HEK293 (cell line): ENCODE data around the gene SLC22A3.

ENCODE experiments used
- CTCF ChIA-PET: fragments of 350-600 bp; formaldehyde crosslinking; extraction: SDS; loops from one replicate; lab custom pipeline; 2021; ENCODE audit warnings: antibody characterized with exemption; lab: Yijun Ruan, JAX
- POLR2A ChIA-PET: fragments of 300-600 bp; formaldehyde crosslinking; extraction: SDS; loops from one replicate; lab custom pipeline; 2020; ENCODE audit warnings: antibody characterized with exemption, inconsistent platforms; lab: Yijun Ruan, JAX
- H3K27ac ChIP-seq: fragments of 200-500 bp; sonication (Bioruptor generic); 2 replicates; pipeline ENCODE4 v1.5.1; 2014; ENCODE audit warnings: low read depth, low read length, control low read depth, inconsistent platforms; ENCODE audit errors: extremely low read depth
- H3K36me3 ChIP-seq, 2 experiments: fragments of 200-500 bp in 1 of 2; sonication (Bioruptor generic) in 1 of 2; 1 replicate in 1 of 2; 2 replicates in 1 of 2; pipeline ENCODE4 v1.5.1; 2014 to 2017; ENCODE audit warnings: inconsistent platforms in 2 of 2, low read length in 2 of 2; ENCODE audit not compliant: control insufficient read depth in 2 of 2, insufficient read depth in 1 of 2
- H3K4me1 ChIP-seq: fragments of 200-500 bp; sonication (Bioruptor generic); 2 replicates; pipeline ENCODE4 v1.5.1; 2014; ENCODE audit warnings: mild to moderate bottlenecking, low read length, inconsistent platforms; ENCODE audit not compliant: control insufficient read depth, insufficient read depth
- H3K4me3 ChIP-seq: 2 replicates; pipeline ENCODE4 v1.5.1; 2011; ENCODE audit warnings: low read depth, mild to moderate bottlenecking, control low read depth, low read length, moderate library complexity
- H3K9me3 ChIP-seq: fragments of 200-500 bp; sonication (Bioruptor generic); 2 replicates; pipeline ENCODE4 v1.5.1; 2014; ENCODE audit warnings: low read depth, low read length, inconsistent platforms; ENCODE audit not compliant: control insufficient read depth, insufficient read depth
- KLF1 ChIP-seq: fragments of 450-650 bp; formaldehyde crosslinking; IDR thresholded peaks from 2 replicates; pipeline ENCODE4 v1.5.1; 2016; ENCODE audit warnings: missing biosample characterization, missing genetic modification characterization
- MEIS1 ChIP-seq: sonication (generic); formaldehyde crosslinking; IDR thresholded peaks from 2 replicates; pipeline ENCODE4 v1.8.1; 2022; ENCODE audit warnings: missing genetic modification reagents, mild to moderate bottlenecking, borderline replicate concordance
- TCF7L2 ChIP-seq: IDR thresholded peaks from 2 replicates; pipeline ENCODE4 v1.6.1; 2011; ENCODE audit warnings: low read depth, mild to moderate bottlenecking, inconsistent platforms, low read length, moderate library complexity, borderline replicate concordance
- ZBTB7A ChIP-seq: fragments of 450-650 bp; formaldehyde crosslinking; IDR thresholded peaks from 2 replicates; pipeline ENCODE4 v1.5.1; 2016; ENCODE audit warnings: low read depth, missing biosample characterization, missing genetic modification characterization
- ZFP69B ChIP-seq: fragments of 450-650 bp; formaldehyde crosslinking; IDR thresholded peaks from 2 replicates; pipeline ENCODE4 v1.5.1; 2016; ENCODE audit warnings: missing biosample characterization, missing genetic modification characterization
- ZNF133 ChIP-seq: fragments of 450-650 bp; formaldehyde crosslinking; IDR thresholded peaks from 2 replicates; pipeline ENCODE4 v1.5.1; 2016; ENCODE audit warnings: missing biosample characterization, missing genetic modification characterization
- ZNF140 ChIP-seq: fragments of 450-650 bp; formaldehyde crosslinking; IDR thresholded peaks from 2 replicates; pipeline ENCODE4 v1.5.1; 2016; ENCODE audit warnings: missing biosample characterization, missing genetic modification characterization
- ZNF24 ChIP-seq: fragments of 450-650 bp; formaldehyde crosslinking; IDR thresholded peaks from 2 replicates; pipeline ENCODE4 v1.5.1; 2016; ENCODE audit warnings: missing biosample characterization, missing genetic modification characterization
- ZNF302 ChIP-seq: fragments of 450-650 bp; formaldehyde crosslinking; IDR thresholded peaks from 2 replicates; pipeline ENCODE4 v1.5.1; 2016; ENCODE audit warnings: missing biosample characterization, missing genetic modification characterization, low read depth
- ZNF324 ChIP-seq: fragments of 450-650 bp; formaldehyde crosslinking; IDR thresholded peaks from 2 replicates; pipeline ENCODE4 v1.5.1; 2016; ENCODE audit warnings: missing biosample characterization, missing genetic modification characterization
- ZNF394 ChIP-seq: fragments of 450-650 bp; formaldehyde crosslinking; IDR thresholded peaks from 2 replicates; pipeline ENCODE4 v1.5.1; 2016; ENCODE audit warnings: missing biosample characterization, missing genetic modification characterization, mild to moderate bottlenecking, moderate library complexity, borderline replicate concordance
- ZNF426 ChIP-seq: fragments of 450-650 bp; formaldehyde crosslinking; IDR thresholded peaks from 2 replicates; pipeline ENCODE4 v1.5.1; 2017; ENCODE audit warnings: missing biosample characterization, missing genetic modification characterization, mild to moderate bottlenecking, inconsistent platforms, moderate library complexity
- ZNF433 ChIP-seq: fragments of 450-650 bp; formaldehyde crosslinking; IDR thresholded peaks from 2 replicates; pipeline ENCODE4 v1.5.1; 2016; ENCODE audit warnings: missing biosample characterization, missing genetic modification characterization, low read depth
- ZNF521 ChIP-seq: fragments of 450-650 bp; formaldehyde crosslinking; IDR thresholded peaks from 2 replicates; pipeline ENCODE4 v1.5.1; 2017; ENCODE audit warnings: missing biosample characterization, mild to moderate bottlenecking, missing genetic modification characterization
- ZNF549 ChIP-seq: fragments of 450-650 bp; IDR thresholded peaks from 2 replicates; pipeline ENCODE4 v1.5.1; 2018; ENCODE audit warnings: missing biosample characterization, missing genetic modification characterization, mild to moderate bottlenecking, inconsistent platforms, moderate library complexity
- ZNF626 ChIP-seq: fragments of 450-650 bp; sonication (Bioruptor Pico); formaldehyde crosslinking; IDR thresholded peaks from 2 replicates; pipeline ENCODE4 v1.5.1; 2018; ENCODE audit warnings: missing biosample characterization, missing genetic modification characterization, inconsistent platforms
- ZNF629 ChIP-seq: fragments of 450-650 bp; formaldehyde crosslinking; IDR thresholded peaks from 2 replicates; pipeline ENCODE4 v1.5.1; 2017; ENCODE audit warnings: missing biosample characterization, missing genetic modification characterization
- ZNF785 ChIP-seq: fragments of 450-650 bp; formaldehyde crosslinking; IDR thresholded peaks from 2 replicates; pipeline ENCODE4 v1.5.1; 2016; ENCODE audit warnings: missing biosample characterization, missing genetic modification characterization
- ZNF791 ChIP-seq: fragments of 450-650 bp; formaldehyde crosslinking; IDR thresholded peaks from 2 replicates; pipeline ENCODE4 v1.5.1; 2016; ENCODE audit warnings: missing biosample characterization, missing genetic modification characterization
- TF ChIP-seq, protein P1 (sequence below): fragments of 450-650 bp; formaldehyde crosslinking; IDR thresholded peaks from 2 replicates; pipeline ENCODE4 v1.5.1; 2016; ENCODE audit warnings: missing biosample characterization, missing genetic modification characterization
- TF ChIP-seq, protein P2 (sequence below): fragments of 450-650 bp; formaldehyde crosslinking; IDR thresholded peaks from 2 replicates; pipeline ENCODE4 v1.5.1; 2017; ENCODE audit warnings: missing biosample characterization, missing genetic modification characterization
- TF ChIP-seq, protein P3 (sequence below): fragments of 450-650 bp; IDR thresholded peaks from 2 replicates; pipeline ENCODE4 v1.5.1; 2018; ENCODE audit warnings: missing biosample characterization, missing genetic modification characterization
- TF ChIP-seq, protein P4 (sequence below): fragments of 450-650 bp; formaldehyde crosslinking; IDR thresholded peaks from 2 replicates; pipeline ENCODE4 v1.5.1; 2017; ENCODE audit warnings: missing biosample characterization, missing genetic modification characterization

The SLC22A3 gene

DNA sequence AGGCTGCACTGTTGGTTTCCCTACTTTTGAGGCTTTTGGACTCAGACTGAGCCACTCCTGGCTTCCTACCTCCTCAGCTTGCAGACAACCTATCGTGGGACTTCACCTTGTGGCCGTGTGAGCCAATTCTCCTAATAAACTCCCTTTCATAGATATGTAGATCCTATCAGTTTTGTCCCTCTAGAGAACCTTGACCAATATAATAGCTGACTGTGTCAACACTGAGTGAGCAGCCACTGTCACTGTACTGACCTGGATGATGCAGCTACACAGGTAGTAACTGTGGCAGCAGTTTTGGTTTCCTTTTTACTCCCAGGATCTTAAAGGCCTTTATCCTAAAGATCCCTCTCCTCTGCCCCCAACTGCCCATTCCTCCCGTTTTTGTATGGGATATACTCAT is 70.2 kb downstream of the SLC22A3 start:
- no peak for TF ChIP-seq TCF7L2
- Histone ChIP-seq H3K4me1 (no peaks in the 10 kb centered on the region), H3K36me3 (no peaks in the 10 kb centered on the region), H3K9me3 (no peaks in the 10 kb centered on the region), H3K4me3 (no peak overlapping the region), H3K27ac (no peak overlapping the region)
- CTCF ChIA-PET: interaction anchor here (0.7 to 1.0 kb wide), 4 partner anchors 15 to 997 kb away, joined by 3 to 6 read pairs (median 6); no protein-coding TSS in a partner anchor
- POLR2A ChIA-PET: no interaction called here

DNA sequence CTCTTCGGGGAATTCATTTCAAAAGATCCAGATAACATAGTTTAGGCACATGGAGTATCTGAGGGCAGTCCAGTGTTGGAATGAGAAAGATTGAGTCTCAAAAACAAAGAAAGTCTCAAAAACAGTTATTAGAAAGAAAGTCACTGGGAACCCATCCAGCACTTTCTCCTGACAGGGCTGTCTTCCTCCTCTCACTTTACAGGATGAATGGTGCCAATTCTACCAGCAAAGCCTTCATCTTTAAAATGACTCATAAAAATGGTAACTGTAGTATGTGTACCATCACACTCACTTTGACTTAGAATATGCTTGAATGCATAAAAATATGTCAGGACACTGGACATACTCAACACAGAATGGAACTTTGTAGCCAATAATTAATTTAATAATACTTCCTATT is 71.3 kb downstream of the SLC22A3 start:
- H3K27ac ChIP-seq: no peak overlapping the region
- no peaks in the 10 kb centered on the region for H3K36me3 ChIP-seq
- H3K4me1 ChIP-seq: no peaks in the 10 kb centered on the region
- CTCF ChIA-PET: interaction anchor here (0.6 to 0.8 kb wide), 2 partner anchors 13 to 357 kb away, joined by 3 read pairs; no protein-coding TSS in a partner anchor
- H3K9me3 ChIP-seq: no peaks in the 10 kb centered on the region
- H3K4me3 ChIP-seq: no peak overlapping the region
- POLR2A ChIA-PET: no interaction called here
- TF ChIP-seq ZNF24 (no peak), ZNF521 (tag by site-specific recombination) (no peak), ZNF791 (tag by site-specific recombination) (no peak), ZNF629 (tag by site-specific recombination) (no peak), ZNF140 (tag by site-specific recombination) (no peak), ZFP69B (tag by site-specific recombination) (no peak), ZNF324 (tag by site-specific recombination) (no peak), ZBTB7A (tag by site-specific recombination) (no peak)
- TF ChIP-seq, protein P1, sequence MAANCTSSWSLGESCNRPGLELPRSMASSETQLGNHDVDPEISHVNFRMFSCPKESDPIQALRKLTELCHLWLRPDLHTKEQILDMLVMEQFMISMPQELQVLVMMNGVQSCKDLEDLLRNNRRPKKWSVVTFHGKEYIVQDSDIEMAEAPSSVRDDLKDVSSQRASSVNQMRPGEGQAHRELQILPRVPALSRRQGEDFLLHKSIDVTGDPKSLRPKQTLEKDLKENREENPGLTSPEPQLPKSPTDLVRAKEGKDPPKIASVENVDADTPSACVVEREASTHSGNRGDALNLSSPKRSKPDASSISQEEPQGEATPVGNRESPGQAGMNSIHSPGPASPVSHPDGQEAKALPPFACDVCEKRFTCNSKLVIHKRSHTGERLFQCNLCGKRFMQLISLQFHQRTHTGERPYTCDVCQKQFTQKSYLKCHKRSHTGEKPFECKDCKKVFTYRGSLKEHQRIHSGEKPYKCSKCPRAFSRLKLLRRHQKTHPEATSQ (tag by site-specific recombination): no peak

DNA sequence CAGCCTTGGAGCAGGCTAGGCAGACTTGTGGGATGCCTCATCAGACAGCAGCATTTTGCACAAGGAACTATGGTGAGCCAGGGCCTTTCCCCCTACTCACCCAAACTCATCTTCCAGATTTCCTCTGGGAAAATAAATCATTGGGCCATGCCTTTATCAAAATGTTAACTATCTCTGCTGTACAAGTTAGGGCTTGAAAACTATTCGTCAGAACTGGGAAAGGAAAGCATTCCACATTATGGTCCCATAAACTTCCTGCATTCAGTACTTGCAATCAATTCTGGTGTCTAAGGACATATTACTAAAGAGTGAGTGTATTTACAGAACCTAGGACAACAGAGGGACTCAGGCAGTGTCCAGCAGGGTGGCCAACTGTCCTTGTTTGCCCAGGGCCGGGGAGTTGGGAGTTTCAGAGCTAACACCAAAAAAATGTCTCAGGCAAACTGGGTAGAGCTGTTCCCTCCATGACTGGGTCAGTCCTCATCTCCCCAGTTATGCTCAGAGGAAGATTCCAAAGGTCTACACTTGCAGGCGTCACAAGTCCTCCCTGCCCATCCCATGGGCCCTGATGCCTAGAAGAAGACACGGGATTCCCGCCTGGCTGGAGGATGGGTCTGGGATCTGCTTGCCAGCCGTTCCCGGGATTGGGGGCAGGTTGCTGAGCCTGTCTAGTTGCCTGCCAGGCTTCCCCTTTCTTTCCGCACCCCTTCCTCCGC is 72.2 kb downstream of the SLC22A3 start:
- Histone ChIP-seq H3K9me3 (no peaks in the 10 kb centered on the region), H3K36me3 (no peaks in the 10 kb centered on the region), H3K27ac (no peak overlapping the region), H3K4me3 (no peak overlapping the region), H3K4me1 (no peaks in the 10 kb centered on the region)
- TF ChIP-seq, protein P2, sequence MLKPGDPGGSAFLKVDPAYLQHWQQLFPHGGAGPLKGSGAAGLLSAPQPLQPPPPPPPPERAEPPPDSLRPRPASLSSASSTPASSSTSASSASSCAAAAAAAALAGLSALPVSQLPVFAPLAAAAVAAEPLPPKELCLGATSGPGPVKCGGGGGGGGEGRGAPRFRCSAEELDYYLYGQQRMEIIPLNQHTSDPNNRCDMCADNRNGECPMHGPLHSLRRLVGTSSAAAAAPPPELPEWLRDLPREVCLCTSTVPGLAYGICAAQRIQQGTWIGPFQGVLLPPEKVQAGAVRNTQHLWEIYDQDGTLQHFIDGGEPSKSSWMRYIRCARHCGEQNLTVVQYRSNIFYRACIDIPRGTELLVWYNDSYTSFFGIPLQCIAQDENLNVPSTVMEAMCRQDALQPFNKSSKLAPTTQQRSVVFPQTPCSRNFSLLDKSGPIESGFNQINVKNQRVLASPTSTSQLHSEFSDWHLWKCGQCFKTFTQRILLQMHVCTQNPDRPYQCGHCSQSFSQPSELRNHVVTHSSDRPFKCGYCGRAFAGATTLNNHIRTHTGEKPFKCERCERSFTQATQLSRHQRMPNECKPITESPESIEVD: no peak
- TF ChIP-seq, protein P3, sequence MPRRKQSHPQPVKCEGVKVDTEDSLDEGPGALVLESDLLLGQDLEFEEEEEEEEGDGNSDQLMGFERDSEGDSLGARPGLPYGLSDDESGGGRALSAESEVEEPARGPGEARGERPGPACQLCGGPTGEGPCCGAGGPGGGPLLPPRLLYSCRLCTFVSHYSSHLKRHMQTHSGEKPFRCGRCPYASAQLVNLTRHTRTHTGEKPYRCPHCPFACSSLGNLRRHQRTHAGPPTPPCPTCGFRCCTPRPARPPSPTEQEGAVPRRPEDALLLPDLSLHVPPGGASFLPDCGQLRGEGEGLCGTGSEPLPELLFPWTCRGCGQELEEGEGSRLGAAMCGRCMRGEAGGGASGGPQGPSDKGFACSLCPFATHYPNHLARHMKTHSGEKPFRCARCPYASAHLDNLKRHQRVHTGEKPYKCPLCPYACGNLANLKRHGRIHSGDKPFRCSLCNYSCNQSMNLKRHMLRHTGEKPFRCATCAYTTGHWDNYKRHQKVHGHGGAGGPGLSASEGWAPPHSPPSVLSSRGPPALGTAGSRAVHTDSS: no peak
- TF ChIP-seq KLF1 (tag by site-specific recombination): no peak
- no peak for TF ChIP-seq ZNF433 (tag by site-specific recombination)
- no peak for TF ChIP-seq ZNF626 (tag by site-specific recombination)
- no peak for TF ChIP-seq ZNF549 (tag by site-specific recombination)
- no peak for TF ChIP-seq MEIS1
- TF ChIP-seq, protein P4, sequence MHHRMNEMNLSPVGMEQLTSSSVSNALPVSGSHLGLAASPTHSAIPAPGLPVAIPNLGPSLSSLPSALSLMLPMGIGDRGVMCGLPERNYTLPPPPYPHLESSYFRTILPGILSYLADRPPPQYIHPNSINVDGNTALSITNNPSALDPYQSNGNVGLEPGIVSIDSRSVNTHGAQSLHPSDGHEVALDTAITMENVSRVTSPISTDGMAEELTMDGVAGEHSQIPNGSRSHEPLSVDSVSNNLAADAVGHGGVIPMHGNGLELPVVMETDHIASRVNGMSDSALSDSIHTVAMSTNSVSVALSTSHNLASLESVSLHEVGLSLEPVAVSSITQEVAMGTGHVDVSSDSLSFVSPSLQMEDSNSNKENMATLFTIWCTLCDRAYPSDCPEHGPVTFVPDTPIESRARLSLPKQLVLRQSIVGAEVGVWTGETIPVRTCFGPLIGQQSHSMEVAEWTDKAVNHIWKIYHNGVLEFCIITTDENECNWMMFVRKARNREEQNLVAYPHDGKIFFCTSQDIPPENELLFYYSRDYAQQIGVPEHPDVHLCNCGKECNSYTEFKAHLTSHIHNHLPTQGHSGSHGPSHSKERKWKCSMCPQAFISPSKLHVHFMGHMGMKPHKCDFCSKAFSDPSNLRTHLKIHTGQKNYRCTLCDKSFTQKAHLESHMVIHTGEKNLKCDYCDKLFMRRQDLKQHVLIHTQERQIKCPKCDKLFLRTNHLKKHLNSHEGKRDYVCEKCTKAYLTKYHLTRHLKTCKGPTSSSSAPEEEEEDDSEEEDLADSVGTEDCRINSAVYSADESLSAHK (tag by site-specific recombination): no peak
- TF ChIP-seq ZNF133 (tag by site-specific recombination): no peak
- no peak for TF ChIP-seq ZNF302 (tag by site-specific recombination)
- TF ChIP-seq ZNF426: no peak
- TF ChIP-seq ZNF785 (tag by site-specific recombination): no peak
- TF ChIP-seq ZNF394 (tag by site-specific recombination): no peak
- CTCF ChIA-PET: no interaction called here
- POLR2A ChIA-PET: no interaction called here
